DND-41 (cell line): ENCODE data around the gene WBP11.

Source experiments
- EZH2 ChIP-seq: IDR thresholded peaks from 3 replicates; pipeline ENCODE4 v1.6.1; 2012; ENCODE audit warnings: borderline replicate concordance, low read depth, mild to moderate bottlenecking, moderate library complexity, low read length, inconsistent platforms; ENCODE audit not compliant: severe bottlenecking
- TF ChIP-seq, protein P1 (sequence below): IDR thresholded peaks from 2 replicates; pipeline ENCODE4 v1.5.1; 2012; ENCODE audit warnings: borderline replicate concordance, low read length, moderate library complexity, mild to moderate bottlenecking; ENCODE audit not compliant: poor library complexity, severe bottlenecking; ENCODE audit errors: extremely low read depth

DNA sequence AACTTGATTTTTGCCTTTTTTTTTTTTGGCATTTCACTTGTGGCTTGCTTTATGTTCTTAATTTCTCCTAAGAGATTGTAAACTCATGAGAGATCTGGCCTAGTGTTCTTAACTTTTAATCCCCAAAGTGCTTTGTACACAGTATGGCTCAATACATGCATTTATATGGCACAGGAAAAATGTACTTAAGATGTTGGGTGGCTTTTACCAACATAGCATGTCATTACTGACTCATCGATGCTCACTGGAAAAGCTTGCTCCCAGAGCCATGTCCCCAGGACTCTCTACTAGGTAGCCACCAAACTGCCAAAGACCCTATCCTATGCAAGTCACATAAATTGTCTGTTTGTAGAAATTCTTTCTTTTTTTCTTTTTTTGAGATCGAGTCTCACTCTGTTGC, 23.8 kb upstream of the WBP11 start:
- TF ChIP-seq, protein P1, sequence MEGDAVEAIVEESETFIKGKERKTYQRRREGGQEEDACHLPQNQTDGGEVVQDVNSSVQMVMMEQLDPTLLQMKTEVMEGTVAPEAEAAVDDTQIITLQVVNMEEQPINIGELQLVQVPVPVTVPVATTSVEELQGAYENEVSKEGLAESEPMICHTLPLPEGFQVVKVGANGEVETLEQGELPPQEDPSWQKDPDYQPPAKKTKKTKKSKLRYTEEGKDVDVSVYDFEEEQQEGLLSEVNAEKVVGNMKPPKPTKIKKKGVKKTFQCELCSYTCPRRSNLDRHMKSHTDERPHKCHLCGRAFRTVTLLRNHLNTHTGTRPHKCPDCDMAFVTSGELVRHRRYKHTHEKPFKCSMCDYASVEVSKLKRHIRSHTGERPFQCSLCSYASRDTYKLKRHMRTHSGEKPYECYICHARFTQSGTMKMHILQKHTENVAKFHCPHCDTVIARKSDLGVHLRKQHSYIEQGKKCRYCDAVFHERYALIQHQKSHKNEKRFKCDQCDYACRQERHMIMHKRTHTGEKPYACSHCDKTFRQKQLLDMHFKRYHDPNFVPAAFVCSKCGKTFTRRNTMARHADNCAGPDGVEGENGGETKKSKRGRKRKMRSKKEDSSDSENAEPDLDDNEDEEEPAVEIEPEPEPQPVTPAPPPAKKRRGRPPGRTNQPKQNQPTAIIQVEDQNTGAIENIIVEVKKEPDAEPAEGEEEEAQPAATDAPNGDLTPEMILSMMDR = no peak
- no peak for TF ChIP-seq EZH2
